C4-2B (cell line): Measurements from ENCODE around the gene XAF1.

Source experiments
- CTCF ChIP-seq: fragments of 450-650 bp; conservative IDR thresholded peaks from 2 replicates; pipeline ENCODE4 v1.5.1; 2017; ENCODE audit warnings: mild to moderate bottlenecking
- ZFX ChIP-seq: fragments of 450-650 bp; IDR thresholded peaks from 2 replicates; pipeline ENCODE4 v1.6.1; 2017

- TF ChIP-seq CTCF (no peak), ZFX (no peak)
These were observed 67.2 kb downstream of the XAF1 start for GRCh38 chr17:6823011-6823442.
